Naive thymus-derived CD4-positive, alpha-beta T cell (primary cell): Measurements from ENCODE around the gene PDZD2. TPM values are rescaled to one million over a fixed set of nuclear protein-coding genes. Genes with fewer than 3 reads are reported as not detected.

Source experiments
- ATAC-seq: fragments of 150-1000 bp; cut with Tn5 transposase; 2 replicates; pipeline ENCODE4 v1.10.0; 2021; ENCODE audit warnings: mild to moderate bottlenecking, moderate library complexity
- CTCF ChIA-PET: fragments of 350-600 bp; sonication (Branson Sonifier 250); formaldehyde crosslinking; loops from one replicate; lab custom pipeline; 2021; ENCODE audit warnings: antibody characterized with exemption; lab: Charles Lee
- POLR2A ChIA-PET: fragments of 350-600 bp; sonication (Branson Sonifier 250); formaldehyde crosslinking; loops from one replicate; lab custom pipeline; 2021; ENCODE audit warnings: antibody characterized with exemption, inconsistent platforms; lab: Charles Lee
- DNase-seq, 9 donors: peaks; one replicate each; pipeline versions ENCODE4 v3.0.0 to v3.0.0-alpha.2; 2020 to 2022; ENCODE audit warnings: mixed read lengths in 1 of 9
- H3K27ac ChIP-seq: one replicate; pipeline ENCODE4 v1.7.0; 2013; ENCODE audit warnings: mild to moderate bottlenecking, low read depth, low read length, moderate library complexity
- H3K27me3 ChIP-seq, 2 donors: one replicate each; pipeline ENCODE4 v1.7.0; 2013; ENCODE audit warnings: low read length in 2 of 2, mild to moderate bottlenecking in 2 of 2, moderate library complexity in 2 of 2; ENCODE audit not compliant: control insufficient read depth in 2 of 2, insufficient read depth in 2 of 2
- H3K36me3 ChIP-seq, 3 experiments: 1 replicate in 2 of 3; 2 replicates in 1 of 3; pipeline ENCODE4 v1.7.0; 2013; ENCODE audit warnings: low read length in 3 of 3, mild to moderate bottlenecking in 3 of 3, moderate library complexity in 1 of 3; ENCODE audit not compliant: insufficient read depth in 3 of 3, control insufficient read depth in 2 of 3
- H3K4me1 ChIP-seq, 2 donors: one replicate each; pipeline ENCODE4 v1.7.0; 2013; ENCODE audit warnings: low read length in 2 of 2, mild to moderate bottlenecking in 2 of 2, moderate library complexity in 1 of 2; ENCODE audit not compliant: control insufficient read depth in 2 of 2, insufficient read depth in 2 of 2
- H3K4me3 ChIP-seq: 2 replicates; pipeline ENCODE4 v1.7.0; 2013; ENCODE audit warnings: mild to moderate bottlenecking, low read length
- H3K9me3 ChIP-seq, 3 experiments: 1 replicate in 2 of 3; 2 replicates in 1 of 3; pipeline ENCODE4 v1.7.0; 2013; ENCODE audit warnings: low read length in 3 of 3; ENCODE audit not compliant: control insufficient read depth in 2 of 3
- H3K27ac Mint-ChIP-seq, 9 donors: one replicate each; pipeline ENCODE4 v1.8.0; 2020 to 2022; ENCODE audit warnings: mixed read lengths in 9 of 9, mild to moderate bottlenecking in 8 of 9, moderate library complexity in 5 of 9, inconsistent platforms in 2 of 9
- H3K27me3 Mint-ChIP-seq, 5 donors: one replicate each; pipeline ENCODE4 v1.8.0; 2021 to 2022; ENCODE audit warnings: mixed read lengths in 5 of 5, mild to moderate bottlenecking in 1 of 5
- H3K36me3 Mint-ChIP-seq, 5 donors: one replicate each; pipeline ENCODE4 v1.8.0; 2020 to 2022; ENCODE audit warnings: mixed read lengths in 5 of 5, mild to moderate bottlenecking in 3 of 5, inconsistent platforms in 1 of 5
- H3K4me1 Mint-ChIP-seq, 7 donors: one replicate each; pipeline ENCODE4 v1.8.0; 2020 to 2022; ENCODE audit warnings: mixed read lengths in 7 of 7, mild to moderate bottlenecking in 3 of 7, inconsistent platforms in 1 of 7
- H3K4me3 Mint-ChIP-seq, 10 donors: one replicate each; pipeline ENCODE4 v1.8.0; 2020 to 2022; ENCODE audit warnings: mild to moderate bottlenecking in 10 of 10, mixed read lengths in 10 of 10, moderate library complexity in 6 of 10, inconsistent platforms in 2 of 10
- H3K9me3 Mint-ChIP-seq, 11 donors: one replicate each; pipeline ENCODE4 v1.8.0; 2020 to 2022; ENCODE audit warnings: mixed read lengths in 11 of 11, mild to moderate bottlenecking in 4 of 11, inconsistent platforms in 1 of 11, moderate library complexity in 1 of 11
- intact Hi-C, 2 donors: fragments of 100-400 bp; cut with micrococcal nuclease; formaldehyde crosslinking; loops; one replicate each; pipeline ENCODE4 v1.15.1; 2023
- polyA plus RNA-seq, 2 donors: library from polyadenylated mRNA; unstranded; fragments of 300-500 nt; fragmentation: Illumina TruSeq; gene quantifications; one replicate each; pipeline ENCODE4 v1.2.3, GENCODE V29; 2021
- total RNA-seq, 6 experiments: library from RNA in 5 of 6; stranded (reverse) in 5 of 6; gene quantifications; 1 replicate in 5 of 6; 2 replicates in 1 of 6; pipeline ENCODE4 v1.2.3 and lab custom pipeline; 2021 to 2026

The PDZD2 gene
- total and polyA plus RNA-seq, 7 experiments from 2014 or later: 1.1 to 2.7 (median 1.3) TPM; not detected in 1

- ATAC-seq (no peak), DNase-seq (no peak)
- Mint-ChIP-seq H3K9me3 (peaks cover 0 to 8% (median 3%) of the 10 kb centered on the region in 11 donors), H3K27me3 (no peaks in the 10 kb centered on the region), H3K36me3 (peaks cover 0 to 36% (median 17%) of the 10 kb centered on the region in 5 donors), H3K4me3 (no peak overlapping the region), H3K27ac (no peak overlapping the region), H3K4me1 (peaks cover 0 to 4% (median 0%) of the 10 kb centered on the region in 7 donors)
- H3K4me1 ChIP-seq: no peaks in the 10 kb centered on the region
- H3K36me3 ChIP-seq: no peaks in the 10 kb centered on the region
- H3K4me3 ChIP-seq: no peak overlapping the region
- intact Hi-C loops: no loop called here
- ChIA-PET POLR2A (no interaction called here), CTCF (no interaction called here)
- peaks cover 0 to 3% (median 0%) of the 10 kb centered on the region in 3 experiments for H3K9me3 ChIP-seq
- no peak overlapping the region for H3K27ac ChIP-seq
- H3K27me3 ChIP-seq: no peaks in the 10 kb centered on the region
Measured at GRCh38 chr5:31987985-31988710, 349.2 kb downstream of the PDZD2 start.

- DNase-seq (no peak), ATAC-seq (no peak)
- Histone ChIP-seq H3K4me1 (peaks cover 0 to under 1% of the 10 kb centered on the region in 2 donors), H3K27ac (no peak overlapping the region), H3K9me3 (peaks cover 0 to 3% (median 0%) of the 10 kb centered on the region in 3 experiments), H3K4me3 (no peak overlapping the region), H3K36me3 (no peaks in the 10 kb centered on the region), H3K27me3 (no peaks in the 10 kb centered on the region)
- H3K27ac Mint-ChIP-seq: no peak overlapping the region
- H3K36me3 Mint-ChIP-seq: peaks cover 0 to 21% (median 17%) of the 10 kb centered on the region in 5 donors
- peaks cover 0 to 8% (median 3%) of the 10 kb centered on the region in 11 donors for H3K9me3 Mint-ChIP-seq
- ChIA-PET POLR2A (no interaction called here), CTCF (interaction anchor here (0.9 kb wide), 1 partner anchor 71 kb away, joined by 3 read pairs; no protein-coding TSS in a partner anchor)
- H3K4me3 Mint-ChIP-seq: no peak overlapping the region
- intact Hi-C loops: no loop called here
- H3K4me1 Mint-ChIP-seq: peaks cover 0 to 14% (median 9%) of the 10 kb centered on the region in 7 donors
- H3K27me3 Mint-ChIP-seq: no peaks in the 10 kb centered on the region
Measured at GRCh38 chr5:31990081-31990650, 351.2 kb downstream of the PDZD2 start.

GRCh38 chr5:31990701-31991110 is 351.8 kb downstream of the PDZD2 start:
- H3K36me3 Mint-ChIP-seq: peaks cover 0 to 20% (median 17%) of the 10 kb centered on the region in 5 donors
- H3K4me1 Mint-ChIP-seq: peaks cover 2 to 20% (median 14%) of the 10 kb centered on the region in 7 donors
- intact Hi-C loops: no loop called here
- H3K27me3 ChIP-seq: no peaks in the 10 kb centered on the region
- H3K4me3 ChIP-seq: no peak overlapping the region
- DNase-seq (no peak), ATAC-seq (no peak)
- no peak overlapping the region for H3K27ac Mint-ChIP-seq
- CTCF ChIA-PET: interaction anchor here (0.9 kb wide), 1 partner anchor 72 kb away, joined by 3 read pairs; no protein-coding TSS in a partner anchor
- POLR2A ChIA-PET: no interaction called here
- peaks cover 0 to 3% (median 0%) of the 10 kb centered on the region in 3 experiments for H3K9me3 ChIP-seq
- no peaks in the 10 kb centered on the region for H3K27me3 Mint-ChIP-seq
- peaks cover 0 to 8% (median 3%) of the 10 kb centered on the region in 11 donors for H3K9me3 Mint-ChIP-seq
- H3K27ac ChIP-seq: no peak overlapping the region
- peaks cover 0 to 6% of the 10 kb centered on the region in 2 donors for H3K4me1 ChIP-seq
- H3K4me3 Mint-ChIP-seq: no peak overlapping the region
- H3K36me3 ChIP-seq: no peaks in the 10 kb centered on the region

- no peak for ATAC-seq
- Histone ChIP-seq H3K27ac (no peak overlapping the region), H3K36me3 (no peaks in the 10 kb centered on the region), H3K4me3 (no peak overlapping the region), H3K27me3 (no peaks in the 10 kb centered on the region), H3K9me3 (peaks cover 0 to 3% (median 0%) of the 10 kb centered on the region in 3 experiments), H3K4me1 (peaks cover 0 to 13% of the 10 kb centered on the region in 2 donors)
- Mint-ChIP-seq H3K27ac (no peak overlapping the region), H3K36me3 (peaks cover 0 to 17% (median 14%) of the 10 kb centered on the region in 5 donors), H3K27me3 (no peaks in the 10 kb centered on the region), H3K4me3 (no peak overlapping the region), H3K9me3 (peaks cover 0 to 8% (median 3%) of the 10 kb centered on the region in 11 donors), H3K4me1 (peaks cover 5 to 36% (median 31%) of the 10 kb centered on the region in 7 donors)
- ChIA-PET CTCF (no interaction called here), POLR2A (no interaction called here)
- DNase-seq: no peak
- intact Hi-C loops: no loop called here
Measured at GRCh38 chr5:31992377-31992776, 353.4 kb downstream of the PDZD2 start.

GRCh38 chr5:31993165-31993961 is 354.4 kb downstream of the PDZD2 start:
- ChIA-PET POLR2A (no interaction called here), CTCF (no interaction called here)
- DNase-seq (no peak), ATAC-seq (no peak)
- H3K4me3 Mint-ChIP-seq: peak overlapping the region in 1 of 10 donors; percentile 28
- Histone ChIP-seq H3K27ac (no peak overlapping the region), H3K4me1 (peaks cover 0 to 13% of the 10 kb centered on the region in 2 donors), H3K4me3 (no peak overlapping the region), H3K36me3 (no peaks in the 10 kb centered on the region), H3K9me3 (no peaks in the 10 kb centered on the region), H3K27me3 (no peaks in the 10 kb centered on the region)
- H3K27ac Mint-ChIP-seq: peak overlapping the region in 1 of 9 donors; percentile 30
- peaks cover 0 to 15% (median 10%) of the 10 kb centered on the region in 5 donors for H3K36me3 Mint-ChIP-seq
- H3K9me3 Mint-ChIP-seq: peaks cover 0 to 3% (median 0%) of the 10 kb centered on the region in 11 donors
- no peaks in the 10 kb centered on the region for H3K27me3 Mint-ChIP-seq
- intact Hi-C loops: no loop called here
- H3K4me1 Mint-ChIP-seq: peaks cover 5 to 39% (median 32%) of the 10 kb centered on the region in 7 donors

- ATAC-seq: no peak
- peak overlapping the region in 3 of 9 donors; percentile 37 to 84 (median 84) for H3K27ac Mint-ChIP-seq
- H3K4me3 Mint-ChIP-seq: peak overlapping the region in 1 of 10 donors; percentile 73
- intact Hi-C loops: no loop called here
- no peaks in the 10 kb centered on the region for H3K27me3 Mint-ChIP-seq
- Histone ChIP-seq H3K4me3 (no peak overlapping the region), H3K36me3 (no peaks in the 10 kb centered on the region), H3K9me3 (no peaks in the 10 kb centered on the region), H3K27ac (no peak overlapping the region), H3K4me1 (peaks cover 0 to 13% of the 10 kb centered on the region in 2 donors), H3K27me3 (no peaks in the 10 kb centered on the region)
- no peak for DNase-seq
- ChIA-PET CTCF (no interaction called here), POLR2A (interaction anchor here (1.2 kb wide), 1 partner anchor 125 kb away, joined by 3 read pairs; no protein-coding TSS in a partner anchor)
- H3K9me3 Mint-ChIP-seq: peaks cover 0 to 4% (median 0%) of the 10 kb centered on the region in 11 donors
- H3K36me3 Mint-ChIP-seq: peaks cover 0 to 21% (median 6%) of the 10 kb centered on the region in 5 donors
- H3K4me1 Mint-ChIP-seq: peaks cover 5 to 39% (median 32%) of the 10 kb centered on the region in 7 donors
Measured at GRCh38 chr5:31995006-31995405, 356.1 kb downstream of the PDZD2 start.
